Neural cell (in vitro differentiated cells): ENCODE data around the gene LRBA.

ENCODE experiments used
- POLR2AphosphoS5 ChIP-seq: IDR thresholded peaks from 2 replicates; pipeline ENCODE4 v1.6.1; 2012
- RAD21 ChIP-seq: fragments of 450-650 bp; conservative IDR thresholded peaks from 2 replicates; pipeline ENCODE4 v1.6.1; 2014; ENCODE audit warnings: antibody characterized with exemption, mild to moderate bottlenecking, moderate library complexity
- TF ChIP-seq, protein P1 (sequence below): fragments of 450-650 bp; IDR thresholded peaks from 2 replicates; pipeline ENCODE4 v1.5.1; 2014; ENCODE audit warnings: antibody characterized with exemption, mild to moderate bottlenecking, moderate library complexity; ENCODE audit not compliant: poor library complexity, severe bottlenecking

DNA sequence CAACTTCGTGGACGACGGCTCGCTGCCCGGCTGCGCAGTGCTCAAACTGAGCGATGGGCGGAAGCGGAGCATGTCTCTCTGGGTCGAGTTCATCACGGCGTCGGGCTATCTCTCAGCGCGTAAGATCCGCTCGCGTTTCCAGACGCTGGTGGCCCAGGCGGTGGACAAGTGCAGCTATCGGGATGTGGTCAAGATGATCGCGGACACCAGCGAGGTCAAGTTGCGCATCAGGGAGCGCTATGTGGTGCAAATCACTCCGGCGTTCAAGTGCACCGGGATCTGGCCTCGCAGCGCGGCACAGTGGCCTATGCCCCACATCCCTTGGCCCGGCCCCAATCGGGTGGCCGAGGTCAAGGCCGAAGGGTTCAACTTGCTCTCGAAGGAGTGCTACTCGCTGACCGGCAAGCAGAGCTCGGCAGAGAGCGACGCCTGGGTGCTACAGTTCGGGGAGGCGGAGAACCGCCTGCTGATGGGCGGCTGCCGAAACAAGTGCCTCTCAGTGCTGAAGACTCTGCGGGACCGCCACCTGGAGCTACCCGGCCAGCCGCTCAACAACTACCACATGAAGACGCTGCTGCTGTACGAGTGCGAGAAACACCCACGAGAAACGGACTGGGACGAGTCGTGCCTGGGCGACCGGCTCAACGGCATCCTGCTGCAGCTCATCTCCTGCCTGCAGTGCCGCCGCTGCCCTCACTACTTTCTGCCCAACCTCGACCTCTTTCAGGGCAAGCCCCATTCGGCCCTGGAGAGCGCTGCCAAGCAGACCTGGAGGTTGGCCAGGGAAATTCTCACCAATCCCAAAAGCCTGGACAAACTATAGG, 431.6 kb downstream of the LRBA start:
- TF ChIP-seq, protein P1, sequence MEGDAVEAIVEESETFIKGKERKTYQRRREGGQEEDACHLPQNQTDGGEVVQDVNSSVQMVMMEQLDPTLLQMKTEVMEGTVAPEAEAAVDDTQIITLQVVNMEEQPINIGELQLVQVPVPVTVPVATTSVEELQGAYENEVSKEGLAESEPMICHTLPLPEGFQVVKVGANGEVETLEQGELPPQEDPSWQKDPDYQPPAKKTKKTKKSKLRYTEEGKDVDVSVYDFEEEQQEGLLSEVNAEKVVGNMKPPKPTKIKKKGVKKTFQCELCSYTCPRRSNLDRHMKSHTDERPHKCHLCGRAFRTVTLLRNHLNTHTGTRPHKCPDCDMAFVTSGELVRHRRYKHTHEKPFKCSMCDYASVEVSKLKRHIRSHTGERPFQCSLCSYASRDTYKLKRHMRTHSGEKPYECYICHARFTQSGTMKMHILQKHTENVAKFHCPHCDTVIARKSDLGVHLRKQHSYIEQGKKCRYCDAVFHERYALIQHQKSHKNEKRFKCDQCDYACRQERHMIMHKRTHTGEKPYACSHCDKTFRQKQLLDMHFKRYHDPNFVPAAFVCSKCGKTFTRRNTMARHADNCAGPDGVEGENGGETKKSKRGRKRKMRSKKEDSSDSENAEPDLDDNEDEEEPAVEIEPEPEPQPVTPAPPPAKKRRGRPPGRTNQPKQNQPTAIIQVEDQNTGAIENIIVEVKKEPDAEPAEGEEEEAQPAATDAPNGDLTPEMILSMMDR = no peak
- peak; percentile 45 for TF ChIP-seq POLR2AphosphoS5
- no peak for TF ChIP-seq RAD21
